RCC 7860 (cell line): Measurements from ENCODE around the gene SLC6A6.
"Not testable (repeated sequence)": the region's sequence is repeated elsewhere in the genome, so short reads cannot be mapped to it uniquely, and the experiment has no call there.

Experiments
- DNase-seq: peaks from one replicate; pipeline ENCODE4 v3.0.0-alpha.2; 2015; ENCODE audit warnings: low spot score
- FAIRE-seq: peaks from 2 replicates; lab custom pipeline; 2012; peaks lifted over from hg19 to GRCh38; lab: Jason Lieb, UNC

The SLC6A6 gene

GRCh38 chr3:14513566-14514322 lies 111.3 kb downstream of the SLC6A6 start:
- no peak for DNase-seq
- no peak for FAIRE-seq

DNA sequence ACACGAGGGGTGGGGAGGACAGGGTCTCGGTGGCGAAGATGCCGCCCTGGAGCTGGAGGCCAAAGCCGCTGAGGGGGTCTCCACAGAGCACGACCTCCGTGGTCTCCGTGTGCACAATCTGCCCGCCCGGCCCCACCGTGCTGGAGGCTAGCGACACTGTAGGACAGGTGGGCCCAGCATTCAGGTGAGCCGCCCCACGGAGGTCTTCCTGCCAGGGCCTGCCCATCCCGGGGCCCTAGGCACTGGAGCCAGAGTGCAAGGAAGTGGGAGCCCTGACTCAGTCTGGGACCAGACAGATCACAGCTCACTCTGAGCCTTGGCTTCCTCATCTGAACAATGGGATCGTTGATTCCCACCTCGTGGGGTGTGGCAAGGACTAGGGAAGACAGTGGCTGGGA lies 111.9 kb downstream of the SLC6A6 start:
- DNase-seq (no peak), FAIRE-seq (no peak)

DNA sequence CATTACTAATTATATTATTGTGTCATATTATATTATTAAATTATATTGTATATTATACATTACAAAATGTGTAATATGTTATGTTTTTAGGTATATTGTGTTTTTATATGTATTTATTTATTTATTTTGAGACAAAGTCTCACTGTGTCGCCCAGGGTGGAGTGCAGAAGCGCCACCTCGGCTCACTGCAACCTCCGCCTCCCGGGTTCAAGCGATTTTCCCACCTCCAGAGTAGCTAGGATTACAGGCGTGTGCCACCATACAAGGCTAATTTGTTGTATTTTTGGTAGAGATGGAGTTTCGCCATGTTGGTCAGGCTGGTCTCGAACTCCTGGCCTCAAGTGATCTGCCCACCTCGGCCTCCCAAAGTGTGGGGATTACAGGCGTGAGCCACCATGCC lies 113.1 kb downstream of the SLC6A6 start:
- not testable (repeated sequence) for DNase-seq, FAIRE-seq

- FAIRE-seq (no peak), DNase-seq (no peak)
These were observed 114.4 kb downstream of the SLC6A6 start for GRCh38 chr3:14516738-14517345.

DNA sequence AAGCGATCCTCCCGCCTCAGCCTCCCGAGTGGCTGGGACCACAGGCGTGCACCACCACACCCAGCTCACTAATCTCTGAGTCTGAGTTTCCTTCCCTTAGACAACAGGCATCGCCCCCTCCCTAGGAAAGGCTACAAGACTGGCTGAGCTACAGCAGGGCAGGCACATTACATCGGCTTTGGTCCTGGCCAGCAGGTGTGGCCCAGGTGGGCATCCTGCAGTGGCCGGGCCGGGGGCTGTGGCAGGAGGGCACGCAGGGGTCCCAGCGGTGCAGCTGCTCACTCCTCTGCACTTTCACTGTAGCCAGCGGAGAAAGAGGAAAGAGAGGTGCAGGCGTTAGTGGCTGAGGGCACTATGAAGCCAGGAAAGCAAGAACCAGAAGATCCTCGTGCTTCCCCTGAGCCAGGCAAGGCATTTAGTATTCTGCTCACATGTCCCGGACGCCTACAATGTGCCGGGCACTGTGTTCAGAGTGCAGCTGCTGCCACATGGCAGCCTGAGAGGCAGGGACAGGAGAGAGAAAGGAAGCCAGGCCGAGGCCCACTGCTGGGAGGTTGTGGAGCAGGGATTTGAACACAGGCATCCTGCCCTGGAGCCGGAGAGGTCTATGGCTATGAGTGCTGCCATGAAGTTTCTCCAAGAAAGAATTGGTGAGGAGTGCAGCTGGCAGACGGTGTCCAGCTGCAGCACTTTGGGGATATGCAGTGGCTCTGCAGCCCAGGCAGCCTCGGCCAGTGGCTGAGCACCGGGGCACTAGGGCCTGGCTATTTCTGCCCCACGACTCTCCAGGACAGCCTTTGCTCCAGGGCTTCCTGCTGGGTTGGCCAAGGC lies 115.4 kb downstream of the SLC6A6 start:
- FAIRE-seq (no peak), DNase-seq (no peak)

- no peak for FAIRE-seq
- no peak for DNase-seq
These were observed 116.0 kb downstream of the SLC6A6 start for GRCh38 chr3:14518432-14518802.

DNA sequence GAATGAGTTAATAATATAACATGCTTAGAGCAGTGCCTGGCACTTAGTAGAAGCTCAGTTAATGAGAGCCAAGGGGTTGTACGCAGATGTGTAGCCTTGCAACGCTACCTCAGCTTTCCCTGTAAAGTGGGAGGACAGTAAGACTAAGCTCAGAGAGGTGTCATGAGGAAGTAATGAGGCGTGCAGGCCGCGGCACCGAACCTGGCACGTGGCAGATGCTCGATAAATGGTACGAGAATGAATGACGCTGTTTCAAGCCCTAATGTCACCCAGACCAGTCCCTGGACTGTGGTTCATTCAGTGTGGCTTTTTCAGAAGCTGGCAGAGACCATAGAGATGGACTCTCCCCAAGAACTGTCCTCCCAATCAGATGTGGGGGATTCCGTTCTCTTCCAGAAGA lies 116.5 kb downstream of the SLC6A6 start:
- no peak for FAIRE-seq
- no peak for DNase-seq

GRCh38 chr3:14519406-14519805 lies 117.0 kb downstream of the SLC6A6 start:
- no peak for FAIRE-seq

DNA sequence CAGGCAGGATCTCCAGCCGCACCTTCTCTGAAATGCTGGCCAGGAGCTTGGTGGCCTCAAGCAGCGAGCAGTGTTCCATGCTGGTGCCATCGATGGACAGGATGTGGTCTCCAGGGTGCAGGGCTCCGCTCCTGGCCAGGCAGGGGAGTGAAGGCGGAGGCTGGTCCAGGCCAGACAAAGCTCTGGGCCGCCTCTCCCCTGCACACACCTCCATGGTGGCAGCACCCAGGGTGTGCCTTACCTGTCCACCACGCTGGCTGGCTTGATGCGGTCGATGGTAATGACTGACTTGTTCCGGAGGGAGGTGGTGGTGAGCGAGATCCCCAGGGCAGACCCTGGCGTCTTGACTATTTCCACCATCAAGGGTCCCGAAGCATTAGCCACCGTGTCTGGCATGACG lies 117.7 kb downstream of the SLC6A6 start:
- FAIRE-seq: no peak
- DNase-seq: no peak

More at GRCh38 chr3:14519406-14519805, 117.0 kb downstream of the SLC6A6 start:
- no peak for DNase-seq

DNA sequence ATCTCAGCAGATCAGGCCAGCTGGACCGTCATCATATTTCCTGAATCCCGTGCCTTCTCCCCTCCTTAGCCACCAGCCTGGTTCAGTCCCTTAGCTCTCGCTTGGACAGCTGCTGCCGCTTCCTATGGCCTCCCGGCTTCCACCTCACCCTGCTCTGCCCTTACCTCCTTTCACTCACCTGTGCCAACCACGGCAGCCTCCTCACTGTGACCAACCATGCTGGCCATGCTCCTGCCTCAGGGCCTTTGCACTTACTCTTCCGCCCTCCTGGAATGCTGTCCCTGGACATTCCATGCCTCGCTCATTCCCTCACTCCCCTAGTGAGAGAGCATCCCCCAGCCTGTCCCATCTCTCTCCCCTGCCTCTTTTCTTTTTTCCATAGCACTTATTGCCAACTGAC lies 118.6 kb downstream of the SLC6A6 start:
- DNase-seq: no peak
- FAIRE-seq: no peak

DNA sequence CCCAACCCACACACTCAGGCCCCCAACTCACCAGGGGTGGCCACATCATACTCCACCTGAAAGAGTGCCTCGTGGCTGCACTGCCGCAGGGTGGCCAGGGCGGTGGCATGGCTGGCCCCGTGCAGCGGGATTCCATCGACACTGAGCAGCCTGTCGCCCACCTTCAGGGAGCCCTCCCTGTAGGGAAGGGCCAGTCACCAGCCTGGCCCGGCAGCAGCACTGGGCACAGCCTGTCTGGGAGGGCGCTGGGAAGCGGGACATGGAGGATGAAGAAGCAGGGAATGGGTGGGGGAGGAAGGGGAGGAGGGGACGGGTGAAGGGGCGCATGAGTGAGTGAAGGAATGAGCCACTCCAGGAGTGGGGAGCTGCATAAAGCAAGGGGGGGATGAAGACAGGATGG lies 119.2 kb downstream of the SLC6A6 start:
- no peak for FAIRE-seq
- no peak for DNase-seq

- FAIRE-seq: no peak
- no peak for DNase-seq
These were observed 119.8 kb downstream of the SLC6A6 start for GRCh38 chr3:14522129-14522691.

DNA sequence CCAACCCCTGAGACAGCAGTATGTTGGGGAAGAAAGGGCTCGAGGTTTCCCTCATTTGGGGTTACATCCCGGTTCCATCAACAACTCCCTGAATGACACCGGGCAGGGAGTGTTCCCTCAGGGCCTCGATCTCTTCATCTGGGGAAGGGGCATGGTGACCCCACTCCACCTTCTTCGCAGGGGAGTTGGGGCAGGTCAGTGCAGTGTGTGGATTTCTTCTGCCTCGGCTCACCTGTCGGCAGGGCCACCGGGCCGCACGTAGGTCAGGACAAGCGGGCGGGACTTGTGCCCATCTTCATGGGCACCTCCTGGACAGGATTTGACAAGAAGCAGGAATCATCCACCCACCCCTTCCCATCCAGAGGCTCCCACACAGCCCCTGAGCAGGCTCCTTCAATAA lies 120.4 kb downstream of the SLC6A6 start:
- FAIRE-seq: no peak
- DNase-seq: no peak

GRCh38 chr3:14523792-14524191 lies 121.4 kb downstream of the SLC6A6 start:
- no peak for FAIRE-seq
- DNase-seq: no peak

DNA sequence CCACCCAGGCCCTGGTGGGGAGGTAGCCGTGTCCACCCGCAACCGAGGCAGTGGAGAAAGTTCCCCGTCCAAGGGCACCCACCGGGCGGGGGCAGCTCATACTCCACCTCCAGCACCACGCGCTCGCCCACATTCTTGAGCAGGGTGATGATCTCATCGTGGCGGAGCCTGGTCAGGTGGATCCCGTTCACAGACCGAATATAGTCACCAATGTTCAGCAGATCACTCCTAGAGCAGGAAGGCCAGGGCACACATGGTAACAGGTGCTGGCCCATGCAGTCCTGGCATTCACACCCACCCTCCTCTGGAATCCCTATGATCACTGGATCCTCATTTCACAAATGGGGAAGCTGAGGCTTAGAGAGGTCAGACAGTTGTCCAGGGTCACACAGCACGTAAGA lies 121.9 kb downstream of the SLC6A6 start:
- DNase-seq: no peak
- no peak for FAIRE-seq

DNA sequence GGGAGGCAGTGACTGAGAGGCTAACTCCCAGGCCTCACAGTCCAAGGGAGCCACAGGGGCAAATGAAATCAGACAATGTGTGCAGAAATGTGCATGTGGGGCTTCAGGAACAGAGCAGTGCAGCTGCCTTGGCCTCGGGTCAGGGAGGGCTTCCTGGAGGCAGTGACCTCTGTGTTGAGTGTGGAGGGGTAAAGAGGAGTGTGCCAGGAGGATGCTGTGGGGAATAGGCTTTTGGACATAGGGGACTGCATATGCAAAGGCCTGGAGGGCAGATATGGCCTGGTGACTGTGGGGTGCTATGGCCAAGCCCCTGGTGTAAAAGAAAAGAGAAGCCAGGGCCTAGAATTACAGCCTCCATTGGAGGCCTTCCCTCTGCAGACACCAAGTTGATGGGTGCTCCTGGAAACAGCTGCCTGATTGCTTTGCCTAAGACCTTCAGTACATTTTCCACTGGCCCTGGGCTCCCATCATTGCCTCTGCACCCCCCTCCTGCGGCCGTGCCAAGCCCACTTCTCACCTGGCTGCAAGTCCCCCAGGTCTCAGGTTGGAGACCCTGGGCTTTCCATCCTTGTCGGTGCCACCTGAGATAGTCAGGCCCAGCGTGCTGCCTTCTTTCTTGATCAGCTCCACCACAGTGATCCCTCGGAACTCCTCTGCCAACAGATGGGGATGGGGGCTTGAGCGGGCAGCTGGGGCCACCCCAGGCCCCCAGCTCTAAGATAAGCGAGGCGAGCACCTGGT lies 122.7 kb downstream of the SLC6A6 start:
- FAIRE-seq: no peak
- no peak for DNase-seq

GRCh38 chr3:14525685-14526631 lies 123.6 kb downstream of the SLC6A6 start:
- no peak for DNase-seq
- FAIRE-seq: no peak

GRCh38 chr3:14528081-14528480 lies 125.7 kb downstream of the SLC6A6 start:
- FAIRE-seq: no peak

DNA sequence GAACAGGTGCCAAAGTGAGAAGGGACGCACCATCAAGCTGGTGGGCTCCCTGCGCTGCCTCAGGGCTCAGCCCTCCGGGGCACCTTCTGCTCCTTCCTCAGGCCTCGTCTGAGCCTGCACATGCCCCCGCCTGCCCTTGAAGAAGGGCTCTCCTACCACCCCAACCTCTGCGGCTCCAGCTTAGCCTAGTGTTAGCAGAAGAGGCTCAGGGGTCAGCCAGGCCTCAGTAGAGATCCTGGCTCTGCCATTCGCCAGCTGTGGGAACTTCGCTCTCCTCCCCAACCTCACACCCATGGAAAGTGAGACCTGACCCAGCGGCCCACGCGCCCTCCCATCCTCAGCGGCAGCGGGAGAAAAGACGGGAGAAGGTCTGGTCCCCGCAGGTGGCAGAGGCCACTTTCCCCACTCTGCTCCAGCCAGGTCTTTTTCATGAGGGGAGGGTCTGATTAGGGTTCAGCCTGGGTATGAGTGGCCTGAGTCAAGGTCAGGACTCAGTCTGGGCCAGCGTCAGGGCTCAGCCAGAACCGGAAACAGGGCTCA lies 129.5 kb downstream of the SLC6A6 start:
- DNase-seq (no peak), FAIRE-seq (no peak)

More at GRCh38 chr3:14528081-14528480, 125.7 kb downstream of the SLC6A6 start:
- DNase-seq: no peak
